ENCODE data around the gene MRPL51. TPM values are rescaled to one million over a fixed set of nuclear protein-coding genes. Genes with fewer than 3 reads are reported as not detected.

Gene MRPL51
- total and polyA plus RNA-seq, 2 of the 8 experiments (the other 6 are each of a cell fraction or from before 2014, with no cell fraction given), result 119 to 331 TPM

GRCh38 chr12:6534945-6535696 lies 42.1 kb upstream of the MRPL51 start (continued):
- TF ChIP-seq CHD7 (IDR thresholded peaks at IDR 0.05; ENCODE audit: insufficient replicate concordance, low read length) (no peak), TBP (IDR thresholded peaks at IDR 0.05; ENCODE audit: low read depth, low read length) (peak; percentile 39; the same call in 1 of the 2 replicates), BACH1 (IDR thresholded peaks at IDR 0.05; ENCODE audit: low read length) (no peak; the same call in 1 of the 2 replicates), E2F6 (IDR thresholded peaks at IDR 0.05) (peak; percentile 34; the same call in 1 of the 2 replicates), ZNF274 (IDR thresholded peaks at IDR 0.05; ENCODE audit: borderline replicate concordance, extremely low read depth, low read length) (no peak), TAF7 (optimal IDR thresholded peaks at IDR 0.05; ENCODE audit: borderline replicate concordance, low read depth, low read length) (no peak), RAD21 (IDR thresholded peaks at IDR 0.05 in 1 of 2, conservative IDR thresholded peaks at IDR 0.05 in 1 of 2; ENCODE audit: low read depth in 2 of 2, low read length in 2 of 2) (no peak), RFX5 (IDR thresholded peaks at IDR 0.05; ENCODE audit: borderline replicate concordance, low read depth, low read length) (no peak)

Data from H1 (cell line).